Tibial artery (tissue), 4 donors: ENCODE measurements around the gene ACTR5.

ENCODE experiments used
- DNase-seq, 2 donors: peaks; one replicate each; pipeline ENCODE4 v3.0.0-alpha.2; 2019
- H3K27ac ChIP-seq, 2 donors: fragments of 200-600 bp; sonication (generic) in 1 of 2; 1 replicate in 1 of 2; 2 replicates in 1 of 2; pipeline ENCODE4 v1.5.1; 2018 to 2019; ENCODE audit warnings: mild to moderate bottlenecking in 1 of 2
- H3K27me3 ChIP-seq, 2 donors: fragments of 200-600 bp; sonication (generic) in 1 of 2; one replicate each; pipeline versions ENCODE4 v1.5.1 to v1.6.0; 2016 to 2019
- H3K36me3 ChIP-seq, 3 donors: fragments of 200-600 bp; sonication (generic) in 2 of 3; one replicate each; pipeline ENCODE4 v1.5.1; 2016 to 2019; ENCODE audit warnings: mild to moderate bottlenecking in 2 of 3
- H3K4me1 ChIP-seq, 4 donors: fragments of 200-600 bp; sonication (generic) in 2 of 4; 1 replicate in 3 of 4; 2 replicates in 1 of 4; pipeline ENCODE4 v1.5.1; 2016 to 2019
- H3K4me3 ChIP-seq, 2 donors: fragments of 200-600 bp; sonication (generic) in 1 of 2; 1 replicate in 1 of 2; 2 replicates in 1 of 2; pipeline ENCODE4 v1.5.1; 2018 to 2019; ENCODE audit warnings: mild to moderate bottlenecking in 2 of 2
- H3K9me3 ChIP-seq, 3 donors: fragments of 200-600 bp; sonication (generic) in 1 of 3; one replicate each; pipeline ENCODE4 v1.5.1; 2016 to 2019
- CTCF ChIP-seq, 2 experiments: fragments of 200-600 bp in 1 of 2; fragments of 450-650 bp in 1 of 2; IDR thresholded peaks; one replicate each; pipeline ENCODE4 v1.5.1; 2017 to 2019; ENCODE audit warnings: antibody characterized with exemption in 2 of 2, mild to moderate bottlenecking in 1 of 2, moderate library complexity in 1 of 2
- intact Hi-C: fragments of 100-400 bp; cut with DNase I; formaldehyde crosslinking; loops from one replicate; pipeline ENCODE4 v1.15.0; 2023; ENCODE audit warnings: low total_unique reads

Gene ACTR5

GRCh38 chr20:38723017-38723847 is 25.0 kb upstream of the ACTR5 start:
- Histone ChIP-seq H3K27ac (no peak overlapping the region), H3K4me1 (peaks cover 0 to 35% (median 29%) of the 10 kb centered on the region in 4 donors), H3K36me3 (no peaks in the 10 kb centered on the region), H3K4me3 (no peak overlapping the region), H3K9me3 (no peaks in the 10 kb centered on the region), H3K27me3 (peaks cover 0 to 96% of the 10 kb centered on the region in 2 donors)
- intact Hi-C loops: loop anchor here (10.0 kb wide), 1 partner anchor 162 kb away; no protein-coding TSS in a partner anchor
- TF ChIP-seq CTCF (IDR thresholded peaks at IDR 0.05): no peak
- DNase-seq: no peak

- intact Hi-C loops: loop anchor here (10.0 kb wide), 1 partner anchor 161 kb away; no protein-coding TSS in a partner anchor
- no peak for DNase-seq
- TF ChIP-seq CTCF (IDR thresholded peaks at IDR 0.05): no peak
- Histone ChIP-seq H3K36me3 (no peaks in the 10 kb centered on the region), H3K27me3 (peaks cover 0 to 99% of the 10 kb centered on the region in 2 donors), H3K27ac (no peak within 1 kb of the TSS), H3K4me1 (peaks cover 0 to 43% (median 33%) of the 10 kb centered on the region in 4 donors), H3K9me3 (no peaks in the 10 kb centered on the region), H3K4me3 (no peak within 1 kb of the TSS)
These were observed 24.2 kb upstream of the ACTR5 start, which contains the start of gene SLC32A1 for GRCh38 chr20:38723848-38724625. SLC32A1 (plus strand) TSS chr20:38724486; CDS start chr20:38724725, 239 bp downstream.

GRCh38 chr20:38724626-38725147 is 23.6 kb upstream of the ACTR5 start:
- Histone ChIP-seq H3K4me3 (no peak overlapping the region), H3K36me3 (no peaks in the 10 kb centered on the region), H3K27ac (no peak overlapping the region), H3K4me1 (peaks cover 0 to 47% (median 35%) of the 10 kb centered on the region in 4 donors), H3K27me3 (peaks cover 1 to 99% of the 10 kb centered on the region in 2 donors), H3K9me3 (no peaks in the 10 kb centered on the region)
- intact Hi-C loops: loop anchor here (10.0 kb wide), 1 partner anchor 160 kb away; no protein-coding TSS in a partner anchor
- no peak for DNase-seq
- TF ChIP-seq CTCF (IDR thresholded peaks at IDR 0.05): no peak

GRCh38 chr20:38725148-38725901 is 22.9 kb upstream of the ACTR5 start:
- Histone ChIP-seq H3K9me3 (no peaks in the 10 kb centered on the region), H3K4me1 (peaks cover 0 to 50% (median 35%) of the 10 kb centered on the region in 4 donors), H3K27me3 (peaks cover 5 to 99% of the 10 kb centered on the region in 2 donors), H3K27ac (no peak overlapping the region), H3K36me3 (no peaks in the 10 kb centered on the region), H3K4me3 (no peak overlapping the region)
- intact Hi-C loops: loop anchor here (10.0 kb wide), 1 partner anchor 159 kb away; no protein-coding TSS in a partner anchor
- DNase-seq: no peak
- TF ChIP-seq CTCF (IDR thresholded peaks at IDR 0.05): no peak
